ENCODE data around the gene WDFY3.

DNA sequence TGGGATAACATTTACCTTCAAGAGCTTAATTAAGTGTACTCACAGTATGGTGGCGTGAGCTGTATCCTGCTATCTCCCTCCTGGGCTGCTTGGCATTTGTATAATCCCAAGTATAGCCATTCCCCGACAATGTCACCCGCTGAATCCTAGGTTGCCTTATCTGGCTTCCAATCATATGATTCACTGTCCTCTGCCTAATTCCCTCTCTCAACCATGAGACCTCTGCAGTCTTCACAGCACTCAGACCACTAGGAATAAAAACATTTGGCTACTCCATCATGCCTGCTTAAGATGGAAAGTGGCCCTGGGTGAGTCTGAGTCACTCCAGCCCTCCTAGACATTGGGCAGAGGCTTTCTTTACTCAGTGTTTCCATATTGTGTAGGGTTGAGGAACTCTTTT, 28.9 kb upstream of the WDFY3 start:
- no peak for TF ChIP-seq POLR2A (IDR thresholded peaks at IDR 0.05)
- TF ChIP-seq, protein P1, sequence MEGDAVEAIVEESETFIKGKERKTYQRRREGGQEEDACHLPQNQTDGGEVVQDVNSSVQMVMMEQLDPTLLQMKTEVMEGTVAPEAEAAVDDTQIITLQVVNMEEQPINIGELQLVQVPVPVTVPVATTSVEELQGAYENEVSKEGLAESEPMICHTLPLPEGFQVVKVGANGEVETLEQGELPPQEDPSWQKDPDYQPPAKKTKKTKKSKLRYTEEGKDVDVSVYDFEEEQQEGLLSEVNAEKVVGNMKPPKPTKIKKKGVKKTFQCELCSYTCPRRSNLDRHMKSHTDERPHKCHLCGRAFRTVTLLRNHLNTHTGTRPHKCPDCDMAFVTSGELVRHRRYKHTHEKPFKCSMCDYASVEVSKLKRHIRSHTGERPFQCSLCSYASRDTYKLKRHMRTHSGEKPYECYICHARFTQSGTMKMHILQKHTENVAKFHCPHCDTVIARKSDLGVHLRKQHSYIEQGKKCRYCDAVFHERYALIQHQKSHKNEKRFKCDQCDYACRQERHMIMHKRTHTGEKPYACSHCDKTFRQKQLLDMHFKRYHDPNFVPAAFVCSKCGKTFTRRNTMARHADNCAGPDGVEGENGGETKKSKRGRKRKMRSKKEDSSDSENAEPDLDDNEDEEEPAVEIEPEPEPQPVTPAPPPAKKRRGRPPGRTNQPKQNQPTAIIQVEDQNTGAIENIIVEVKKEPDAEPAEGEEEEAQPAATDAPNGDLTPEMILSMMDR (IDR thresholded peaks at IDR 0.05): no peak
